HG03103 (cell line): ENCODE data around the gene FMNL1.

ENCODE experiments used
- ATAC-seq: cut with Tn5 transposase; IDR thresholded peaks from one replicate; pipeline ENCODE4 v1.9.1; 2021; ENCODE audit warnings: low read depth; ENCODE audit not compliant: unreplicated experiment

FMNL1 gene

DNA sequence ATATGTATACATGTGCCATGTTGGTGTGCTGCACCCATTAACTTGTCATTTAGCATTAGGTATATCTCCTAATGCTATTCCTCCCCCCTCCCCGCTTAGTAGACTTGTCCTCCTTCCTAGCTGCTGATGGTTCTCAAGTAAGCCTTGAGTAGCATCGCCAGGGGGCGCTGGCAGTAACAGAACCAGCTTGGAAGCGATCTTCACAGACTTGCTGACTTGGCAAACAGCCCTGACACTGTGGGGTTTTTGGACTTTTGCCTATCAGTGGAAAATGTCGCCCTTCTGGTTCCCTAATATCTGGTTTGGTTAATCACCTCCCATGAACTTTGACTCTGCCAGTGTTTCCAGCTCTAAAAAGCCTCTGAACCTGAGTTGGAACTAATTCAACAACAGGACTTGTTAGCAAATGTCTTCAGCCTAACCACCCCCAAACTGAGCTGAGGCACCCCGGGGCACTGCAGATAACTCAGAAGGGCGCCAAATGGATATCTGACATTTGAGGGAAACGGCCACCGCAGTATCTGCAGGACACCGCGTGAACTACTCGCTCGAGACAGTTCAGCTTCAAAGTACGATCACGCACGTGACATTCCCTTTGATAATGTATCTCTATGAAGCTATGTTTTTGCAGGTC lies 55.6 kb downstream of the FMNL1 start:
- no peak for ATAC-seq

GRCh38 chr17:45277992-45278391 lies 56.3 kb downstream of the FMNL1 start:
- no peak for ATAC-seq

GRCh38 chr17:45279898-45280297 lies 58.2 kb downstream of the FMNL1 start:
- ATAC-seq: no peak

GRCh38 chr17:45282683-45283644 lies 61.3 kb downstream of the FMNL1 start:
- no peak for ATAC-seq

- ATAC-seq: no peak
These were observed 62.0 kb downstream of the FMNL1 start for GRCh38 chr17:45283711-45284110.

DNA sequence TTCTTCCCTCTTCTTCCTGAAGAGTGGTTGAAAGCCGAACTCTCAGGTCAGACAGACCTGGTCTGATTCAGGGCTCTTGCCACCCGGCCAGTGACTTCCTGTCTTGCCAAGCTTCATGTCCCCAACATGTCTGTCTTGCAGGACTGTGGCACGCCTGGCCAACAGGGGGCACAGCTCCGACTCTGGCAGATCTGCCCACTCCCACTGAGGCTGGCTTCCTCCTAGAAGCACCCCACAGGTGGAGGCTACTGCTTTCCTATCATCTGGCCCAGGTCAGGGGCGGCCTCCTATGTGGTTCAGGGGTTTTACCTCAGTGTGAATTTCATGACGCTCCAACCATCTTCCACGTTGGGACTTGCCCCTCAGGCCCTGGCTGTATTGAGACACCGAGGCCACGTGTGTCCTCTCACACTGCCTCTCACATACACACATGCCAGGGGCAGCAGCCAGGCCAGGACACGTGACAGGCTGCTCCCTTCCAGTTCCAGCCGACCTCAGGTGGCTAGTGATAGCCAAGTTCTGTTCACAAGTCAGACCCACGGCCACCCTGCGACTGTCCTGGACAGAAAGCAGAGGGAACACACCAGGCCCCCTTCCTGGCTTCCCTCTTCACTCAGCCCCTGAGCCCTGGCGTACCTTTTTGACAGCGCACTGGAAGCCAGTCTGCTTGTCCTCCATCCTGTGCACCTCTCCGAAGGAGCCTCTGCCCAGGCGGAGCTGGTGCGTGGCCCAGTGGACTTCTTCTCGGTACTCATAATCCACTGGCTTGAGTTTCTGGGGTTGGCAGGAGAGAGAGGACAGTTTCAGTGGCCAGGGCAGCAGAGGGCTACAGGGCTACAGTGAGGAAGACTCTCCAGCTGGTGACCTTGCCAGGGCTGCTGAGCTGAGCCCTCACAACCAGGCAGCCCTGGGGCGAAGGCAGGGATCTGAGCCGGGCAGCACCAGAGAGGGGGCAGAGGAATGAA lies 62.8 kb downstream of the FMNL1 start:
- no peak for ATAC-seq

GRCh38 chr17:45286286-45286685 lies 64.6 kb downstream of the FMNL1 start:
- no peak for ATAC-seq

DNA sequence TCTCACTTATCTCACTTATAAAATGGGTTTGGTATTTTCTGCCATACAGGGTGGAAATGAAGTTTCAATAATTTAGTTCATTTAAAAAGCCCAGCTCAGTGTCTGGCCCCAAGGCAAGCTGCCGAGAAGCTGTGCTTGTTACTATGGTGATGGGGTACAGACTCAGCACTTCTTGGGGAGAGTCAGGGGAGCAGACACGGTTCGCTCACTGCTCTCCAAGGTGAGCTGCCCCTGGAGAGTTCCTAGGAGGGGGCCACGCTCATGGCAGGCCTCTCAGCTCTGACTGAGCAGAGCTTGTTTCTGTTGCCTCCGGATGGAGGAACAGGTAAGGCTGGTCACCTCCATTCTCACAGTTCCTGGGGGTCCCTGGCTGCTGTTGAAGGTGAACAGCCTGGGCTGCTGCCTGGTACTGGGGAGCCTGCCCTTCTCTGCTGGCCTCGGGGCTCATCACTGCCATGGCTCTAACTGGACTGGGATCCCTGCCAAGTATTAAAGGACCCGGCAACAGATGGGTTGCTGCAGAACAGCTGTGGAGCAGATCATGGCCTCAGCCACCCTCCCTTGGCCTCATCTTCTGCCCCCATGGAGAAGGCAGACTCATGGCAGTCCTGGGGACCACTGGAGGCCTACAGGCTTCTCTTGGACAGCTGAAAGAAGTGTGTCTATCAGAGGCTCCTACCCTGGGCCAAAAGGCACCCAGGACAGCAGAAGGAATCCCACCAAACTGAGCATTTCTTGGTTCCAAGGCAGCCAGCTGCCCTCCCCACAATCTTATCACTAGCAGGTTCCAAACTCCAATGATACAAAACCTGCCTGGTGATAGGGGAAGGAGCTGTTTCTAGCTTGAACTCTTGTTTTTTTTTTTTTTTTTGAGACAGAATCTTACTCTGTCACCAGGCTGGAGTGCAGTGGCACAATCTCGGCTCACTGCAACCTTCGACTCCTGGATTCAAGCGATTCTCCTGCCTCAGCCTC lies 66.1 kb downstream of the FMNL1 start:
- ATAC-seq: no peak

DNA sequence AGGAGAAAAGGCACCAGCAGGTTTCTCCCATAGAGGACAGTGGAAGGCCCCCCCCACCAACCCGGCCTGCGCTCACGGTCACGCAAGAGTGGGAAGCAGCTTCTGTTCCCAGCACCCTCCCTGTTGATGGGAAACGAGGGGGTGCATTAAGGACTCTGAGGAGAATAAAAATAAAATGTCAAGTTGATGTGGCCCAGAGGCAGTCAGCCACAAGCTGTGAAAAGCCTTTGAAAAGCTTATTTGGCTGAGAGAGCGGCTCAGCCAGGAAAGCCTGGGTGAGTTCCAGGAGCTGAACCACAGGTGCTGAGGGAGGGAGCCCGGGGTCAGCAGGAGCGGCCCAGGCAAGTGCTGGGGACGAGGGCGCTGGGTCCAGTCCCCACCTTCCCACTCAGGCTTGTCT lies 67.1 kb downstream of the FMNL1 start:
- ATAC-seq: no peak

- no peak for ATAC-seq
These were observed 67.9 kb downstream of the FMNL1 start for GRCh38 chr17:45289301-45290268.

GRCh38 chr17:45290269-45290765 lies 68.6 kb downstream of the FMNL1 start:
- ATAC-seq: no peak

- ATAC-seq: no peak
These were observed 69.6 kb downstream of the FMNL1 start for GRCh38 chr17:45291171-45291805.

DNA sequence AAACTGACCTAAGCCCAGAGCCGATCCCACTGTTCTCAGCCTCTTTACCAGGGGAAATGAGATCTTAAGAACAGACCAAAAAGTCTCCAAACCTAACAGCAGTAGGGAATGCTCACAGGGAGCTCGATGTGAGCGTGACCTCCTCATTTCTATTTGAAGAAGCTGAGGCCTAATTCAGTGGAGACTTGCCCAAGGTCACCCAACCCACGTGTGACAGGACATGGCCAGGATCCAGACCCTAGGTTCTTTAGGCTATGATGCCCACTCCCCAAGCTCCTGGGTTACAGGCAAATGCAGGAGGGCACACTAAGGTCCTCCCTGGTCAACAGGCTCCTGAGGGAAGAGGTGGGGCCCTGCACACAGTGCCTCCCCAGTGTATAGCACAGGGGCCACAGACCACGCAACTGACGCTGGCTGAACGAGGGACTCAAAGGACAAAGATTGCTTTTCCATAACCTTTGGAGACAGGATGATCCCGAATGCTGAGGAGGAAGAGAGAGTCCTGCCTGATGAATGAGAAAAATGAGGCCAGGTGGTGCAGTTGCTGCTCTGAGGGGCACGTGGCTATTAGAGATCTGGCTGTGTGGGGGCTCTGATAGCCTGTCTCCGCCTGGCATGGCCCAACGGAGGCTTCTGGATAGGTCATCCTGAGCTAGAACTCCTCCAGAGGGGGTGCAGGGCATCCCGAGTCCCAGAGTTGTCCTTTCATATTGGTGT lies 71.2 kb downstream of the FMNL1 start:
- ATAC-seq: no peak

DNA sequence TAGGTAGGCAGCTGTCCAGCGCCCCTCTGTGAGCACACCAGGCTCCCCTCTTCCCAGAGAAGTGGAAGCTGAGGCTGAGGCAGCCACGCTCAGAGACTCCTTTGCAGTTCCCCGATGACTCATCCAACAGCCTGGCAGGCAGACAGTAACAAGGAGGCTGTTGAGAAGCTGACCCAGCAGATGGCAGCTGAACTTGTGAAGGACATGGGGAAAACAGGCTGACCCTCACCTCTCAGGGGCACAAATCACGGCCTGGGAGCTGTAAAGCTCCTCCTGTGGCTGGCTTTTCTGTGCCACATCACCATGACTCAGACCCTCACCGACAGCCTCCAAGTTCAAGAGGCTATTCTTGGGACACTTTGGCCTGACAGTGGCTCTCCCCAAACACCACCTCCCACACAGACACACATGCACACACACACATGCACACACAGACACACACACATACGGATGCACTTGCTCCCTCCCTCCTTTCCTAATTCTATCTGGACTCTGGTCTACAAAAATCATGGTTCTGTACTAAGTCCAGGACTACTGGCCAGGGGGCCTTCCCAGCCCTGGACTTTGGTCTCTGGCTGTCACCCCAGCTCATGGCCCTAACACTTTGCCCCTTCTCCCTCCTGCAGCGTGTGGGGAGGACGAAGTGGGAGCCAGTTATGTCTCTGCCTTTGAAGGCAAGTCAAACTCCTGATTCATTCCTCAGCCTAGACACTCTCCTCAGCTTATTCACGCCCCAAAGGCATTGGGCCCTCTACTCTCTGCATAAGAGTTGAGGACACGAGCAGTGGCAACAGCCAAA lies 71.9 kb downstream of the FMNL1 start:
- ATAC-seq: no peak

DNA sequence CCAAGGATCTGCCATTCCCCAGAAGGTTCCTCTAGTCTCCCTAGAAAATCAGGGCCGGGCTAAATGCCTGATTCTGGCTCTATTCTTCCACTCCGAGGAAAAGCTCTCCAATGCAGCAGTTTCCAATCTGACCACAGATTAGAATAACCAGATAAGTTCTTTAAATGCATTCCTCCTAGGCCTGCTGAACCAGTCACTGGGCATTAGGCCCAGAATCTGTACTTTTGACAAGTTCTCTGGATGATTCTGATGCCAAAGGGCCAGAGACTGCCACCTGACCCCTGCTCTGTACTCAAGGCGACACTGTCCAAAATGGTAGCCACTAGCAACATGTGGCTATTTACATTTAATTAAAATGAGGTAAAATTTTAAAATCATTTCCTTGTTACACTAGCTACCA lies 72.8 kb downstream of the FMNL1 start:
- ATAC-seq: no peak
